Small intestine (tissue), 7 donors: ENCODE data around the gene ARHGAP22. TPM values are rescaled to one million over a fixed set of nuclear protein-coding genes. Genes with fewer than 3 reads are reported as not detected.

ENCODE experiments used
- DNase-seq, 2 donors: peaks; one replicate each; pipeline versions ENCODE4 v3.0.0 to v3.0.0-alpha.2; 2013
- FAIRE-seq: peaks from 2 replicates; lab custom pipeline; 2012; peaks lifted over from hg19 to GRCh38; lab: Jason Lieb, UNC
- H3K27ac ChIP-seq, 3 donors: one replicate each; pipeline ENCODE4 v1.5.1; 2013; ENCODE audit warnings: low read length in 2 of 3, mild to moderate bottlenecking in 2 of 3, control low read depth in 1 of 3, inconsistent platforms in 1 of 3, low read depth in 1 of 3, moderate library complexity in 1 of 3
- H3K27me3 ChIP-seq, 3 donors: one replicate each; pipeline ENCODE4 v1.6.1; 2013; ENCODE audit warnings: low read length in 3 of 3, inconsistent platforms in 1 of 3; ENCODE audit not compliant: control insufficient read depth in 3 of 3, insufficient read depth in 3 of 3
- H3K36me3 ChIP-seq, 3 donors: one replicate each; pipeline ENCODE4 v1.6.1; 2013; ENCODE audit warnings: low read length in 3 of 3, inconsistent platforms in 1 of 3, low read depth in 1 of 3, mild to moderate bottlenecking in 1 of 3, moderate library complexity in 1 of 3; ENCODE audit not compliant: control insufficient read depth in 3 of 3, insufficient read depth in 2 of 3
- H3K4me1 ChIP-seq, 3 donors: one replicate each; pipeline ENCODE4 v1.6.1; 2013; ENCODE audit warnings: low read length in 2 of 3, inconsistent platforms in 1 of 3, low read depth in 1 of 3, mild to moderate bottlenecking in 1 of 3, moderate library complexity in 1 of 3; ENCODE audit not compliant: control insufficient read depth in 3 of 3, insufficient read depth in 2 of 3
- H3K4me3 ChIP-seq, 3 donors: one replicate each; pipeline ENCODE4 v1.5.1; 2013; ENCODE audit warnings: low read length in 3 of 3, control low read depth in 1 of 3, inconsistent platforms in 1 of 3, low read depth in 1 of 3, mild to moderate bottlenecking in 1 of 3, moderate library complexity in 1 of 3
- H3K9me3 ChIP-seq, 2 donors: one replicate each; pipeline ENCODE4 v1.6.1; 2013; ENCODE audit warnings: low read depth in 1 of 2, low read length in 1 of 2; ENCODE audit not compliant: control insufficient read depth in 2 of 2, insufficient read depth in 1 of 2
- WGBS, 3 donors: extraction: QIAGEN DNeasy Blood & Tissue Kit; methylation state at CpG; one replicate each; pipeline ENCODE4 v1.1.7; 2013; 5-methylcytosine and 5-hydroxymethylcytosine counted together
- polyA plus RNA-seq, 4 donors: library from polyadenylated mRNA; stranded (reverse) in 3 of 4; unstranded in 1 of 4; fragments of 200-250 nt in 3 of 4; fragments of 120-200 nt in 1 of 4; gene quantifications; one replicate each; pipeline versions ENCODE4 v1.2.1 to v1.2.3, GENCODE V29; 2013
- donor health status: healthy with polysubstance abuse.
- donor health status: control.
- donor health status: control.
- donor health status: Bipolar disorder and iron deficiency.
- donor health status: healthy.

The ARHGAP22 gene
- polyA plus RNA-seq, 4 donors: 0.54 to 1.4 (median 1.3) TPM; not detected in 1

- 84 to 94% (median 91%) methylated on average over 5 of the region's 5 CpGs for WGBS, 3 donors
- FAIRE-seq (no peak), DNase-seq (no peak)
These were observed 186.6 kb downstream of the ARHGAP22 start for GRCh38 chr10:48418189-48418788.

GRCh38 chr10:48417374-48417773, 187.5 kb downstream of the ARHGAP22 start:
- FAIRE-seq (no peak), DNase-seq (no peak)
- Histone ChIP-seq H3K36me3 (peaks cover 0 to 6% (median 5%) of the 10 kb centered on the region in 3 donors), H3K27me3 (no peaks in the 10 kb centered on the region), H3K4me3 (no peak overlapping the region), H3K9me3 (peaks cover 0 to 5% of the 10 kb centered on the region in 2 donors), H3K4me1 (no peaks in the 10 kb centered on the region), H3K27ac (no peak overlapping the region)
- 89 to 97% (median 94%) methylated on average over 1 of the region's 1 CpG for WGBS, 3 donors

More at GRCh38 chr10:48418189-48418788, 186.6 kb downstream of the ARHGAP22 start:
- no peak overlapping the region for H3K4me3 ChIP-seq
- no peak overlapping the region for H3K27ac ChIP-seq
- no peaks in the 10 kb centered on the region for H3K4me1 ChIP-seq
- no peaks in the 10 kb centered on the region for H3K27me3 ChIP-seq
- no peaks in the 10 kb centered on the region for H3K36me3 ChIP-seq
- no peaks in the 10 kb centered on the region for H3K9me3 ChIP-seq

GRCh38 chr10:48416584-48417232, 188.2 kb downstream of the ARHGAP22 start:
- peaks cover 0 to 9% of the 10 kb centered on the region in 2 donors for H3K9me3 ChIP-seq
- no peak for FAIRE-seq
- H3K4me3 ChIP-seq: no peak overlapping the region
- H3K4me1 ChIP-seq: no peaks in the 10 kb centered on the region
- H3K27ac ChIP-seq: no peak overlapping the region
- peaks cover 2 to 6% (median 5%) of the 10 kb centered on the region in 3 donors for H3K36me3 ChIP-seq
- 93 to 94% (median 93%) methylated on average over 2 of the region's 2 CpGs for WGBS, 3 donors
- no peak for DNase-seq
- no peaks in the 10 kb centered on the region for H3K27me3 ChIP-seq

GRCh38 chr10:48414778-48415177, 190.1 kb downstream of the ARHGAP22 start:
- no peak overlapping the region for H3K4me3 ChIP-seq
- WGBS, 3 donors: 93 to 98% (median 97%) methylated on average over 1 of the region's 1 CpG
- DNase-seq (no peak), FAIRE-seq (no peak)
- H3K27ac ChIP-seq: no peak overlapping the region
- no peaks in the 10 kb centered on the region for H3K4me1 ChIP-seq
- no peaks in the 10 kb centered on the region for H3K27me3 ChIP-seq
- peaks cover 2 to 8% (median 5%) of the 10 kb centered on the region in 3 donors for H3K36me3 ChIP-seq
- H3K9me3 ChIP-seq: peaks cover 0 to 10% of the 10 kb centered on the region in 2 donors

GRCh38 chr10:48414160-48414559, 190.7 kb downstream of the ARHGAP22 start:
- Histone ChIP-seq H3K4me1 (no peaks in the 10 kb centered on the region), H3K9me3 (peaks cover 0 to 10% of the 10 kb centered on the region in 2 donors), H3K36me3 (peaks cover 2 to 8% (median 5%) of the 10 kb centered on the region in 3 donors), H3K27me3 (no peaks in the 10 kb centered on the region), H3K4me3 (no peak overlapping the region), H3K27ac (no peak overlapping the region)
- FAIRE-seq (no peak), DNase-seq (no peak)
- WGBS, 3 donors: 86 to 100% (median 97%) methylated on average over 1 of the region's 1 CpG

- 97 to 100% (median 99%) methylated on average over 4 of the region's 4 CpGs for WGBS, 3 donors
- no peak for FAIRE-seq
- Histone ChIP-seq H3K4me1 (no peaks in the 10 kb centered on the region), H3K36me3 (peaks cover 2 to 8% (median 5%) of the 10 kb centered on the region in 3 donors), H3K9me3 (peaks cover 0 to 10% of the 10 kb centered on the region in 2 donors), H3K27me3 (no peaks in the 10 kb centered on the region), H3K4me3 (no peak overlapping the region), H3K27ac (no peak overlapping the region)
- no peak for DNase-seq
These were observed 191.9 kb downstream of the ARHGAP22 start for GRCh38 chr10:48412933-48413332.

GRCh38 chr10:48412081-48412480, 192.8 kb downstream of the ARHGAP22 start:
- Histone ChIP-seq H3K27me3 (no peaks in the 10 kb centered on the region), H3K4me1 (no peaks in the 10 kb centered on the region), H3K27ac (no peak overlapping the region), H3K4me3 (no peak overlapping the region), H3K36me3 (peaks cover 2 to 8% (median 5%) of the 10 kb centered on the region in 3 donors), H3K9me3 (peaks cover 0 to 10% of the 10 kb centered on the region in 2 donors)
- FAIRE-seq (no peak), DNase-seq (no peak)
- 97 to 100% (median 99%) methylated on average over 3 of the region's 3 CpGs for WGBS, 3 donors

- DNase-seq (no peak), FAIRE-seq (no peak)
- Histone ChIP-seq H3K4me3 (no peak overlapping the region), H3K4me1 (no peaks in the 10 kb centered on the region), H3K27ac (no peak overlapping the region), H3K27me3 (no peaks in the 10 kb centered on the region), H3K36me3 (peaks cover 2 to 8% (median 5%) of the 10 kb centered on the region in 3 donors), H3K9me3 (peaks cover 0 to 10% of the 10 kb centered on the region in 2 donors)
- WGBS, 3 donors: 96 to 97% (median 96%) methylated on average over 2 of the region's 2 CpGs
These were observed 193.4 kb downstream of the ARHGAP22 start for GRCh38 chr10:48411510-48411909.
